Motor neuron (in vitro differentiated cells): Measurements from ENCODE around the gene AZIN2. TPM values are rescaled to one million over a fixed set of nuclear protein-coding genes. Genes with fewer than 3 reads are reported as not detected.

ENCODE experiments used
- ATAC-seq, 8 experiments: fragments of 200-7000 bp; cut with Tn5 transposase; replicated peaks in 6 of 8; 2 replicates each; pipeline ENCODE4 v1.8.0; 2021; ENCODE audit warnings: mild to moderate bottlenecking in 8 of 8, moderate library complexity in 8 of 8
- H3K27ac ChIP-seq, 2 donors: fragments of 250-450 bp; sonication (Bioruptor Pico); 2 replicates each; pipeline ENCODE4 v1.9.0; 2021; ENCODE audit warnings: antibody characterized with exemption in 2 of 2, mild to moderate bottlenecking in 2 of 2, moderate library complexity in 1 of 2
- H3K4me1 ChIP-seq, 2 donors: fragments of 250-450 bp; sonication (Bioruptor Pico); replicated peaks in 1 of 2; 2 replicates each; pipeline ENCODE4 v1.6.1; 2021; ENCODE audit warnings: antibody characterized with exemption in 2 of 2, mild to moderate bottlenecking in 2 of 2, moderate library complexity in 1 of 2
- H3K4me3 ChIP-seq, 5 donors: fragments of 250-450 bp; sonication (Bioruptor Pico); 2 replicates each; pipeline ENCODE4 v1.9.0; 2021; ENCODE audit warnings: antibody characterized with exemption in 5 of 5, mild to moderate bottlenecking in 5 of 5, moderate library complexity in 4 of 5
- WGBS, 10 experiments: fragments of 450-650 bp; shearing (Covaris generic); methylation state at CpG; one replicate each; pipeline ENCODE4 v1.0.0; 2022; 5-methylcytosine and 5-hydroxymethylcytosine counted together
- in situ Hi-C, 9 experiments: fragments of 400-800 bp; cut with MboI; loops; one replicate each; pipeline ENCODE4 v1.15.0; 2021; ENCODE audit warnings: low sequenced_read_pairs in 9 of 9, low pct_unique_long_range_greater_than_20kb in 2 of 9; ENCODE audit not compliant: unreplicated experiment in 9 of 9
- total RNA-seq, 8 experiments: library from RNA; unstranded; fragments of 300-600 nt; gene quantifications; 2 replicates each; pipeline versions ENCODE4 v1.2.3 to v1.2.4, GENCODE V29; 2022

AZIN2 gene
- total RNA-seq, 8 experiments from 2014 or later = 4.7 to 15.5 (median 11.6) TPM

DNA sequence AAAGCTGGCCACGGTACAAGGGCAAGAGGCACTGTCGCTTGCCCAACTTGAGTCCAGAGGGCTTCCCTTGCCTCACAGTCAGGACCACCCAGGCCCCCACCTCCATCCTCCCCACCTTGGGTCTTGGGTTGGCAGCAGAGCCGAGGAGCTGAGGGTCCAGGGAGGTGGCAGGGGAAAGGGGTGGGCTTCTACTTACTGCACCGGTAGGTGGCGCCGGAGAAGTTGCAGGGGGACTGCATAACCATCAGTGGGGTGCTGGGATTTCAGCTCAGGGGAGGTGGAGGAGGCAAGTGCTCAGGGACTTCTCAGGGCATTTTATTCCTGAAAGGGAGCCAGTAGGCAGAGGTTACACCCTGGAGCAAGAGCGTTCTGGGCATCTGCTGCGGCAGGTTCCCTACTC, 56.8 kb downstream of the AZIN2 start:
- no peak overlapping the region for H3K4me3 ChIP-seq
- no peak overlapping the region for H3K27ac ChIP-seq
- in situ Hi-C loops = loop anchor here in 3 of 9 experiments (25.0 kb wide), 1 partner anchor 325 kb away; the partner anchor contains the start of gene ZSCAN20 (in 3 of the 3)
- WGBS, 10 experiments = 10 to 100% (median 67%) methylated on average over 1 to 5 of the region's 8 CpGs; no CpG with 5 or more reads in 5 of the 10 experiments
- H3K4me1 ChIP-seq = peaks cover 0 to 2% of the 10 kb centered on the region in 2 donors
- ATAC-seq = peak in 6 of 8 experiments; percentile 43 to 77 (median 64)

DNA sequence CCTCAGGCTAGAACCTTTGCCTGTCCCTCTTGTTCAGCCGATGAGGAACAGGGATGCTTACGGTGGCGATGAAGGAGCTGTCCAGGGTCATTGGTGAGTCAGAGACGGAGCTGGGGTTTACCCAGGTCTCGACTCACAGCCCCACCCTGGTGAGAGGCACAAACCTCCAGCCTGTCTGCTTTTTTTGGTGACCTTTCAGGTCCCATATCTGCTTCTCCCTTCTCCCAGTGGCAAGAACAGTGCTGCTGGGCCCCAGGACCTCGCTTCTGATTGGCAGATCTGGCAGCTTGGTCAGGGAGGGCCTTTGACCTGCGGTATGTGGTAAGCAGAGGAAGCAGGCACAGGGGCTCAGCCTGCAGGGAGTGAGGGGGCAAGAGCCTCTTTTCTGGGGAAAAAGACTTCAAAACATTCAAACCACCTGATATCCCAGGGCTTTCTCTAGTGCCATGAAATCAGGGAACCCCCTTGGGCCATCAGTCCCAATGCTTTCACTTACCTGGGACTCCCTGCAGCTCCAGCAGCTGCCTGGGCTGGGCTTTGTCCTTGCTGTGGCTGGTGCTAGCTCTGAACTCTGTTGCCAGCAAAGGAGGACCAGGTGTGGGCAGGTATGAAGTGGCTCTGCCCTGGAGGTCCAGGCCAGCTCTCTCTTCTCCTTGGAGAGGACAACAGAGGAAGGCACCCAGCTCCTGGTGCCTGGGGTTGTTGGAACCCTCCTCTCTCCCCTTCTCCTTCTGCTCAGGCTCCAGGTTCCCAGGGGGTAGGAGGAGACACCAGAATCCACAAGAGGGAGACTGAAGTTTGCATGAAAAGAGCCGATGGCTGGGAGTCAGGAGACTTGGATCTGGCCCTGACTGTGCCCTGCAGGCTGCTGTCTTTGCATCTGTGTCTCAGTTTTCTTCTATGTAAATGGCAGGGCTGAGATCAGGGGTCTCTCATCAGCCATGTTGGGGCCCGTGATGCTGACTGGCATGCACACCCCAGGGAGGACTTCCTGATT, 59.5 kb downstream of the AZIN2 start:
- 17 to 80% (median 70%) methylated on average over 1 to 8 of the region's 9 CpGs; no CpG with 5 or more reads in 3 of the 10 experiments for WGBS, 10 experiments
- H3K4me3 ChIP-seq = no peak overlapping the region
- H3K4me1 ChIP-seq = peaks cover 0 to 2% of the 10 kb centered on the region in 2 donors
- ATAC-seq = peak; percentile 35 to 71 (median 59)
- in situ Hi-C loops = loop anchor here in 3 of 9 experiments (25.0 kb wide), 1 partner anchor 322 kb away; the partner anchor contains the start of gene ZSCAN20 (in 3 of the 3)
- no peak overlapping the region for H3K27ac ChIP-seq

DNA sequence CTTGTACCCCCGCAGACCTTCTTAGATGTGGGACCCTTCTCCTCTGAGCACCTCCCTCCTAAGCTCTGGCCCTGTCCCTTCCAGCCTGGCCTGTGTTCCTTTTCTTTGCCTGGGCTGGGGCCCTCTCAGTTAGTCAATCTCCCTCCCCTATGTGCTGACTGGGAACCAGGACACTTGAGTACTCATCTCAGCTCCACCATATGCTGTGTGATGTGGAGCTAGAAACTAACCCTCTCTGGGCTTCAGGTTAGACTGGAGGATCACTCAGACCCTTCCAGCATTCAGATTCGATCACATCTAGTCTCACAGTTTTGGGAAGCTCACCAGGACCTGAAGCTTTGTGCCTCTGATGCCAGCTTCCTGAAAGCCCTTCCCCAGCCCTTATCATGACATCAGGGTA, 60.3 kb downstream of the AZIN2 start:
- in situ Hi-C loops = loop anchor here in 3 of 9 experiments (25.0 kb wide), 1 partner anchor 321 kb away; the partner anchor contains the start of gene ZSCAN20 (in 3 of the 3)
- ATAC-seq = peak in 1 of 8 experiments; percentile 13
- Histone ChIP-seq H3K4me3 (no peak overlapping the region), H3K4me1 (peaks cover 0 to 2% of the 10 kb centered on the region in 2 donors), H3K27ac (no peak overlapping the region)
- WGBS, 10 experiments = 70 to 100% (median 85%) methylated on average over 1 to 2 of the region's 2 CpGs; no CpG with 5 or more reads in 4 of the 10 experiments

DNA sequence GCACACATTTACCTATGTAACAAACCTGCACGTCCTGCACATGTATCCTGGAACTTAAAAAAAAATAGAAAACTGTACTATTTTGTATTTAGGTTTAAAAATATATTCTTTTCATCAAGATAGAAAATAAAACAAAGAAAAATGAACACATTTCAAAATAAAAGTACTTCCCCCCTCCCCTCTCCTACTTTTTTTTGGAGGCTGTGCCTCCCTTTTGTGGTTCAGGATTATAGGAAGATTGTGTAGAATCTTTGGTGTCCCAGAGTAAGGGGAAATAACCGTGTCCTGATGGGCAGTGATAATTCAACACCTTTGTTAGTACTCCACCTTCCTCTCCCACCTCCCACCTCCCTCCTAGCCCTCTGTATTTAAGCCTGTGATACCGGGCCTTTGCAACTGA, 60.8 kb downstream of the AZIN2 start:
- 7 to 100% (median 68%) methylated on average over 1 to 3 of the region's 3 CpGs for WGBS, 10 experiments
- no peak for ATAC-seq
- in situ Hi-C loops = loop anchor here in 3 of 9 experiments (25.0 kb wide), 1 partner anchor 321 kb away; the partner anchor contains the start of gene ZSCAN20 (in 3 of the 3)
- H3K27ac ChIP-seq = no peak overlapping the region
- H3K4me1 ChIP-seq = peaks cover 0 to 2% of the 10 kb centered on the region in 2 donors
- no peak overlapping the region for H3K4me3 ChIP-seq

DNA sequence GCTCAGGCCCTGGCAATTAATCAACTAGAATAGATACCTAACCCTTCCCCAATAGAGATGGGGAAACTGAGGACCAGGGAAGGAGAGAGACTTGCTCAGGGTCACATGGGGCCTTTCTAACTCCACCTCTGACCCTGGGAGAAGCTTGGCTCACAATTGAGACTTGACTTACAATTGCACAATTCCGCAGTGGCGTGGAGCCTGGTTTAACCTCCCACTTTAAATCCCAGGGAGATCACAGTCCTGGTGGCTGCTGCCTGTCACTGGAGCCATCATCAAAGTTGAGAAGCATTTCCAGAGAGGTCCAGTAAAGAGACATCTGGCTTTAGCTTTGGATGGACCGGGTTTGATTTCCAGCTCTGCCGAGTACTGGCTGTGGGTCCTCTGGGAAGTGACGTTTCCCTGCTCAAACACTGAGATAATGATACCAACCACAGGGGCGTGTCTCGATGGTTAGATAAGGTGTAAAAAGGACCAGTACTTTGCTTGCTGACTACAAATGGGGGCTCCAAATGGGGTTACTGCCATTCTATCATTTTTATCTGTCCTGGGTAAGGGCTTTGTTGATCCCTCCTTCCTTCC, 61.6 kb downstream of the AZIN2 start:
- 83 to 100% (median 90%) methylated on average over 2 to 7 of the region's 7 CpGs; no CpG with 5 or more reads in 4 of the 10 experiments for WGBS, 10 experiments
- no peak for ATAC-seq
- no peak overlapping the region for H3K4me3 ChIP-seq
- no peak overlapping the region for H3K27ac ChIP-seq
- peaks cover 0 to 2% of the 10 kb centered on the region in 2 donors for H3K4me1 ChIP-seq
- in situ Hi-C loops = loop anchor here in 3 of 9 experiments (25.0 kb wide), 1 partner anchor 320 kb away; the partner anchor contains the start of gene ZSCAN20 (in 3 of the 3)

DNA sequence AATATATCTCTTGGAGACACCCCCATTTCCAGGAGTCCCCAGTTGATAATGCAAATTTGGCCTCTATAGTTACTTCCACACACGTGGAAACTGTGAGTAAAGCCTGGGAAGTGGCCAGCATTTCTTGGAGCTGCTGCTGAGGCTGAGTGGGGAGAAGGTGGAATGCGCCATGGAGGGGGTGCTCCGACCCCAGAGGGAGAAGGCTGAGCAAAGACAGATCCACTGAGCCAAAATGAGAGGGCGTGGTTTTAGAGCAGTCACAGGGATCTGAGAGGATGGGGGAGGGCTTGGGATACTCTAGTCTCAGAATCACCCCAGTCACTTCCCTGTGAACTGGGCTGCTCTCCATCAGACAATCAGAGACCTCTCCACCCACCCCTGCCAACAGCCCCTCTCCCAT, 62.2 kb downstream of the AZIN2 start:
- H3K27ac ChIP-seq = no peak overlapping the region
- 0 to 70% (median 59%) methylated on average over 1 to 4 of the region's 4 CpGs; no CpG with 5 or more reads in 5 of the 10 experiments for WGBS, 10 experiments
- peaks cover 0 to 2% of the 10 kb centered on the region in 2 donors for H3K4me1 ChIP-seq
- in situ Hi-C loops = loop anchor here in 3 of 9 experiments (25.0 kb wide), 1 partner anchor 319 kb away; the partner anchor contains the start of gene ZSCAN20 (in 3 of the 3)
- H3K4me3 ChIP-seq = no peak overlapping the region
- ATAC-seq = peak in 1 of 8 experiments; percentile 26

DNA sequence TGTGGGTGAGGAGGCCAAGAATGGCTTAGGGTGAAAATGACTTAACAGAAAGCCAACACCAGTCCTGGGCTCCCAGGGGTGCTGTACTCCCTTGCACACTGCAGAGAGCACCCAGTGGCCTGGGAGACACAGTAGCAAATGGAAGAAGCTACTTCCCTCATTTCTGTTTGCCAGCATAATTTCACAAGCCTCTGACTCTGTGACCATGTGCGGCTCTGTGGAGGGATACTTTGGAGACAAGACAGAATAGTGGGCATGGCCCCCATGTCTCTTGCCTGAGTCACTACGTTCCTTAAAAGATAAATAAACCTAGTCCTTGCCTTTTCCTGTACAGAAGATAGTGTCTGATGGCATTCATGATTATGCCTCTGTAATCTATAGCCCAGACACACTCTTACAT, 62.7 kb downstream of the AZIN2 start:
- in situ Hi-C loops = loop anchor here in 3 of 9 experiments (25.0 kb wide), 1 partner anchor 319 kb away; the partner anchor contains the start of gene ZSCAN20 (in 3 of the 3)
- H3K4me3 ChIP-seq = no peak overlapping the region
- H3K4me1 ChIP-seq = peaks cover 0 to 2% of the 10 kb centered on the region in 2 donors
- no peak for ATAC-seq
- no peak overlapping the region for H3K27ac ChIP-seq
- 44 to 100% (median 93%) methylated on average over 1 to 2 of the region's 2 CpGs; no CpG with 5 or more reads in 3 of the 10 experiments for WGBS, 10 experiments

DNA sequence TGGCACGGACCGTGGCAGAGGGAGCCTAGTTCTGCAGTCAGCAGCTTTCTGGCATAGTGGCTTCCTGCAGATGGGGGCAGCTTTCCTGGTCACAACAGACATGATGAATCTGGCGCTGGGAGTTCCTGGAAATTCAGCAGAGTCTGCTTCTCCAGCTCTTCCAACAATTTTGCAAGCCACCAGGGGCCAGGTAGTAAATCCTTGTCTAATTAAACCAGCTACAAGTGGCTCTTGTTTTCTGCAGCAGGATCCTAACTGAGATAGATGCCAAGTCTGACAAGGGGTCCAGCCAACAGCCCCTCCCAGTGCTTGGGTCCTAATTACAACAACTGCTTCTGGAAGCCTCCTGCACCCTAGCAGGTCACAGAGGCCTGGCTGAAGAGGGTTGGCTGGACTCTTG, 65.0 kb downstream of the AZIN2 start:
- Histone ChIP-seq H3K4me1 (peaks cover 0 to under 1% of the 10 kb centered on the region in 2 donors), H3K27ac (no peak overlapping the region), H3K4me3 (no peak overlapping the region)
- peak in 3 of 8 experiments; percentile 12 to 31 (median 23) for ATAC-seq
- 60 to 100% (median 92%) methylated on average over 1 to 3 of the region's 3 CpGs; no CpG with 5 or more reads in 2 of the 10 experiments for WGBS, 10 experiments
- in situ Hi-C loops = loop anchor here in 3 of 9 experiments (25.0 kb wide), 1 partner anchor 316 kb away; the partner anchor contains the start of gene ZSCAN20 (in 3 of the 3)

DNA sequence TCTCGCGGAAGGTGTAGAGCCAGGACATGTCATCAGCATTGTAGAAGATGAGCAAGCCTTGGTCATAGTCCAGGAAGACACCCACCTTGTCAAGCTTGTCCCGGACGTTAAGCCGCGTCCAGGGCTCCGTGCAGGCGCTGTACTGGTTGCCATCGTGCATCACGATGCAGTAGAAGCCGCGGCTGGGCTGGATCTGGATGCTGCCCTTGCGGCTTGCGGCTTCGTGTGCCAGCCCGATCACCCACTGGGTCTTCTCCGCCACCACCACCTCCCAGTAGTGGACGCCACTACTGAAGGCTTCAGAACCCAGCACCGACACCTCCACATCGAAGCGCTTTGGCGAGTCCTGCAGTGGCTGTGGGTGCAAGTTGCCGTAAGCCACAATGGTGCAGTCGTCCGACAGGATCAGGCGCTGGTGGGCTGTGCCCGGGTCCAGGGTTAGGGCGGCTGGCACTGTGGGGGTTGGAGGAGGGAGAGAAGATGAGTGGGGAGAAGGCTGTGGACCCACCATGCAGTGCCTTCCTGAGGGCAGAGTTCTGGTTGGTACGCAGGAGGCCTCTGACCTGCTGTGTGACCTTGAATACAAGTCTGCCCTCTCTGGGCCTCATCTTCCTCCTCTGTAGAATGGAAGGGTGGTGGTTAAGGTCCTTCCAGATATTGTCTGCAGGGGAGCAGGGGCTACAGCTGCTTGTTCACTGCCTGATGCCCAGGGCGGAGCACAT, 66.5 kb downstream of the AZIN2 start:
- no peak overlapping the region for H3K27ac ChIP-seq
- H3K4me1 ChIP-seq = peaks cover 12 to 14% of the 10 kb centered on the region in 2 donors
- ATAC-seq = no peak
- no peak overlapping the region for H3K4me3 ChIP-seq
- WGBS, 10 experiments = 91 to 100% (median 96%) methylated on average over 2 to 26 of the region's 30 CpGs; no CpG with 5 or more reads in 4 of the 10 experiments
- in situ Hi-C loops = loop anchor here in 3 of 9 experiments (25.0 kb wide), 1 partner anchor 315 kb away; the partner anchor contains the start of gene ZSCAN20 (in 3 of the 3)

DNA sequence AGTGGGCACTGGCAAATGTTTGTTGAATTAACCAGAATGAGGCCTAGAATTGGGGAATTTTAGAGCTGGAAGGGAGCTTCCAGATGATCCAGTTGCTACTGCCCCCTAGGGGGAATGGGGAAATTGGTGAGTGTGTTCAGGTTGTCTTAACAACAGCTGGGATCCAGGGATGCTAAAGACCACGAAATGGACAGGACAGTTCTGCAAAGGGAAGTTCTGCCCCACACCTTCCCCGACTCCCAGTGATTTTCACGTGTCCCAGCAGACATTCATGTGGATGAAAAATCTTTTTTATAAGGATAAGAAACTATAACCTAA, 67.0 kb downstream of the AZIN2 start:
- H3K27ac ChIP-seq = no peak overlapping the region
- in situ Hi-C loops = loop anchor here in 3 of 9 experiments (25.0 kb wide), 1 partner anchor 314 kb away; the partner anchor contains the start of gene ZSCAN20 (in 3 of the 3)
- ATAC-seq = peak in 3 of 8 experiments; percentile 25 to 56 (median 37)
- no peak overlapping the region for H3K4me3 ChIP-seq
- H3K4me1 ChIP-seq = peaks cover 17 to 20% of the 10 kb centered on the region in 2 donors
- WGBS, 10 experiments = 20 to 79% (median 68%) methylated on average over 1 to 3 of the region's 3 CpGs; no CpG with 5 or more reads in 2 of the 10 experiments

DNA sequence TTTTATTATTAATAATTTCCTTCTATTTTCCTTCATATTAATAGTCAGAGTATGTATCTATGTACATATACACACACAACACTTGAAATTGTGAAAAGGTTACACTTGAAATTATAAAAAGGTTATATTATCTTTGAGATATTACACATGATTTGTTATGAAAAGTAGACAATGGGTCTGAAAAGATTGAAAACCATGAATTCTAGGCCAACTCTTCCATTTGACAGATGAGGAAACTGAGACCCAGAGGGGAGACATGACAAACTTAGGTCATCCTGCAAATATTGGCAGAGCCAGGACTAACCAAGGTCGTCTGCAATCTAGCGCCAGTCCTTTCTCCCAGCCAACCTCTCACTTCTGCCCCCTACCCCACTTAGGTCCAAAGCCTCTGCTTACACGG, 67.7 kb downstream of the AZIN2 start:
- H3K27ac ChIP-seq = no peak overlapping the region
- no peak for ATAC-seq
- peaks cover 23 to 25% of the 10 kb centered on the region in 2 donors for H3K4me1 ChIP-seq
- in situ Hi-C loops = loop anchor here in 3 of 9 experiments (25.0 kb wide), 1 partner anchor 314 kb away; the partner anchor contains the start of gene ZSCAN20 (in 3 of the 3)
- no peak overlapping the region for H3K4me3 ChIP-seq
- 58 to 88% (median 76%) methylated on average over 1 to 3 of the region's 3 CpGs; no CpG with 5 or more reads in 4 of the 10 experiments for WGBS, 10 experiments
